ENCODE results near the gene SLC44A3. TPM values are rescaled to one million over a fixed set of nuclear protein-coding genes. Genes with fewer than 3 reads are reported as not detected.
"Not testable (repeated sequence)": the region's sequence is repeated elsewhere in the genome, so short reads cannot be mapped to it uniquely, and the experiment has no call there.

SLC44A3 gene
- total RNA-seq, 3 donors from 2014 or later = 2.1 to 12.6 (median 10.5) TPM

DNA sequence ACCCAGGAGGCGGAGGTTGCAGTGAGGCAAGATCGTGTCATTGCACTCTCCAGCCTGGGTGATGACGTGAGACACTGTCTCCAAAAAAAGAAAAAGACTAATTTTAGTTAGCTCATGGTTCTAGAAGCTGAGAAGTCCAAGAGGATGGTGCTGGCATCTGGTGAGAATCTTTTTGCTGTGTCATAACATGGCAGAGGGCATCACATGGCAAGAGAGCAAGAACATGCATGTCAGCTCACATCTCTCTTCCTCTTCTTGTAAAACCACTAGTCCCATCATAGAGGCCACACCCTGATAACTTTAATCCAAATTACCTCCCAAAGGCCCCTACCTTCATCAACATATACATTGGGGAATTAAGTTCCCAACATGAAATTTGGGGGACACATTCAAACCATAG lies 120.6 kb downstream of the SLC44A3 start:
- H3K9me3 ChIP-seq = no peaks in the 10 kb centered on the region
- no peaks in the 10 kb centered on the region for H3K27me3 ChIP-seq
- no peak overlapping the region for H3K27ac ChIP-seq
- intact Hi-C loops (cut with DNase I; ENCODE audit: low total_unique reads) = no loop called here
- H3K4me1 ChIP-seq = no peaks in the 10 kb centered on the region
- H3K4me3 ChIP-seq = no peak overlapping the region
- H3K36me3 ChIP-seq = no peaks in the 10 kb centered on the region
- TF ChIP-seq POLR2A (IDR thresholded peaks at IDR 0.05) (no peak), POLR2AphosphoS5 (IDR thresholded peaks at IDR 0.05) (no peak)
- TF ChIP-seq, protein P1, sequence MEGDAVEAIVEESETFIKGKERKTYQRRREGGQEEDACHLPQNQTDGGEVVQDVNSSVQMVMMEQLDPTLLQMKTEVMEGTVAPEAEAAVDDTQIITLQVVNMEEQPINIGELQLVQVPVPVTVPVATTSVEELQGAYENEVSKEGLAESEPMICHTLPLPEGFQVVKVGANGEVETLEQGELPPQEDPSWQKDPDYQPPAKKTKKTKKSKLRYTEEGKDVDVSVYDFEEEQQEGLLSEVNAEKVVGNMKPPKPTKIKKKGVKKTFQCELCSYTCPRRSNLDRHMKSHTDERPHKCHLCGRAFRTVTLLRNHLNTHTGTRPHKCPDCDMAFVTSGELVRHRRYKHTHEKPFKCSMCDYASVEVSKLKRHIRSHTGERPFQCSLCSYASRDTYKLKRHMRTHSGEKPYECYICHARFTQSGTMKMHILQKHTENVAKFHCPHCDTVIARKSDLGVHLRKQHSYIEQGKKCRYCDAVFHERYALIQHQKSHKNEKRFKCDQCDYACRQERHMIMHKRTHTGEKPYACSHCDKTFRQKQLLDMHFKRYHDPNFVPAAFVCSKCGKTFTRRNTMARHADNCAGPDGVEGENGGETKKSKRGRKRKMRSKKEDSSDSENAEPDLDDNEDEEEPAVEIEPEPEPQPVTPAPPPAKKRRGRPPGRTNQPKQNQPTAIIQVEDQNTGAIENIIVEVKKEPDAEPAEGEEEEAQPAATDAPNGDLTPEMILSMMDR (IDR thresholded peaks at IDR 0.05) = no peak
- no peak for DNase-seq (ENCODE audit: low spot score in 2 of 2)

DNA sequence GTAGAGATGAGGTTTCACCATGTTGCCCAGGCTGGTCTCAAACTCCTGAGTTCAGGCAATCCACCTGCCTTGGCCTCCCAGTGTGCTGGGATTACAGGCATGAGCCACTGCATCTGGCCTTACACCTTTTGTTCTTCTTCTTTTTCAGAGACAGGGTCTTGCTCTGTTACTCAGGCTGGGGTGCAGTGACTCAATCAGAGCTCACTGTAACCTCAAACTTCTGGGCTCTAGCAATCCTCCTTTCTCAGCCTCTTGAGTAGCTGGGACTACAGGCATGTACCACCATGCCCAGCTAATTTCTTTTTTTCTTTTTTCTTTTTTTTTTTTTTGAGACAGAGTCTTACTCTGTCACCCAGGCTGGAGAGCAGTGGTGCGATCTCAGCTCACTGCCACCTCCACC lies 121.3 kb downstream of the SLC44A3 start:
- H3K4me3 ChIP-seq; H3K36me3 ChIP-seq; intact Hi-C loops (cut with DNase I; ENCODE audit: low total_unique reads); H3K27me3 ChIP-seq; DNase-seq (ENCODE audit: low spot score in 2 of 2); H3K27ac ChIP-seq; H3K9me3 ChIP-seq; H3K4me1 ChIP-seq: not testable (repeated sequence)

DNA sequence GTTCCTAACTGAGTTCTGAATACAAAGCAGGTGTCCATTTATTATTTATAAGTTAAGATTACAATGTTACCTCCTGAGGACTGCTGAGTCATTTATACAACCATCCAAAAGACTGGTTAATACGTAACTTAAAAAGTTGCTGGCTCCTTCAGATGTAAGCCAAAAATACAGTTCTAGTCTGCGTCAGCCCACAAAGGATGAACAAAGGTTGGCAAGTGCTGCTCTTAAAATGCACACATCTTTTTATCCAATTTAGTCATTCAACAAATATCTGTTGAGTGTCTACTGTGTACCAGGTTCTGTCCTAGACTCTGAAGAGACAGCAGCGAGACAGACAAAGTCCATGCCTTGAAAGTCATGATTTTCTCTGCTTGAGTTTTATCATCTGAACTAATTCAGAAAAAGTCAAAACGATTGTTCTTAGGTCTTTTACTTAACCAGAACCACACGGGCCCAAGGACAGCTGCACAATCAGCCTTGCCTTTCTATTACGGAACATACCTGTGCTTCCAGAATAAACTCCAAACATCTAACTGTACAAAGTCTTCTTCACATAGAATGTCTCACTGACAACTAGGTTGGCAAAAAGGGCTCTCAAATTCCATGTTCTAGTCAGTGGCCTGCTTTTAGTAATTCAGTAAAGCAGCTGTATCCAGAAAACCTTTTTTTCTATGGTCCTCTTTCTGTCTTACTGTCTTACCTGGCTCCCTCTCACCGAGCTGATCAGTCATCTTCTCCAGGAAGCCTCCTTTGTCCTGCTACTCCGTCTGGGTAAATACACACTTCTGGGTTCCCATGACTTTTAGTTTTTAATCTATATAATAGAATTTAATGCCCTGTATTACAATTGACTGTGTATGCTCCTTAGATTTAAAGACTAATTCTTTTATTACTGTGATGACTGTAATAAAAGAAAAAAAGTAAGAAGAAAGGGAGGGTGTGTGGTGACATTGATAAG lies 122.3 kb downstream of the SLC44A3 start:
- Histone ChIP-seq H3K27me3 (no peaks in the 10 kb centered on the region), H3K36me3 (no peaks in the 10 kb centered on the region), H3K4me1 (no peaks in the 10 kb centered on the region), H3K9me3 (no peaks in the 10 kb centered on the region), H3K27ac (no peak overlapping the region), H3K4me3 (no peak overlapping the region)
- TF ChIP-seq POLR2A (IDR thresholded peaks at IDR 0.05) (no peak), POLR2AphosphoS5 (IDR thresholded peaks at IDR 0.05) (no peak)
- no peak for DNase-seq (ENCODE audit: low spot score in 2 of 2)
- intact Hi-C loops (cut with DNase I; ENCODE audit: low total_unique reads) = no loop called here

Other genes with a start within 250 kb of the SLC44A3 start
- 100 to 1,000 TPM; 146 to 330 (median 195) TPM for gene CNN3, start 106.8 kb downstream of the SLC44A3 start, total RNA-seq